ENCODE measurements around the gene HELB.

Gene HELB

DNA sequence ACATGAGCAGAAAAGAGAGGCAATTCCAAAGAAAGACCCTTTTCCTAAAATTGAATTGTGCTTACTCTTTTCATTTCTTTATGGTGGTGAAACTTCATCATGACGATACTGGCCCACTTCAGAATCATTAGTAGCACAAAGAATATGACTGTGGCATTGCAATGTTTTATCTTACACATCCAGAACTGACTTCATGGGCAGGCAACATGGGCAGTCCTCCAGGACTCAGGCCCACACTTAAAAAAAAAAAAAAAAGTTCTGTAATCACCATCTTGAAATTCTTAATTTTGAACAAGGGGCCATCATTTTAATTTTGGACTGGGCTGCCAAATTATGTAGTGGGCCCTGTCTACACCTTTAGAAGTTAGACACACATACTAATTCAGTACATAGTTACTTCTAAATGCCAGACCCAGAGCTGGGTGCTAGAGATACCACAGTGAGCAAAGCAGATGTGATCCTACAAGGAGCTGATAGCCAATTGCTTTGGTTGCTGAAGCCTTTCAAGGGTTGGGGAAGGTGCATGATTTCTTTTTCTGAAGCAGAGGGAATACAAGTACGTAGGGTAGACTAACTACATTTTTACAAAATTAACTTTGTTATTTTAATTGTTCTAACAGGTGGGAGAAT, 35.2 kb downstream of the HELB start:
- DNase-seq (ENCODE audit: low read depth, low spot score) = no peak
- TF ChIP-seq, protein P1, sequence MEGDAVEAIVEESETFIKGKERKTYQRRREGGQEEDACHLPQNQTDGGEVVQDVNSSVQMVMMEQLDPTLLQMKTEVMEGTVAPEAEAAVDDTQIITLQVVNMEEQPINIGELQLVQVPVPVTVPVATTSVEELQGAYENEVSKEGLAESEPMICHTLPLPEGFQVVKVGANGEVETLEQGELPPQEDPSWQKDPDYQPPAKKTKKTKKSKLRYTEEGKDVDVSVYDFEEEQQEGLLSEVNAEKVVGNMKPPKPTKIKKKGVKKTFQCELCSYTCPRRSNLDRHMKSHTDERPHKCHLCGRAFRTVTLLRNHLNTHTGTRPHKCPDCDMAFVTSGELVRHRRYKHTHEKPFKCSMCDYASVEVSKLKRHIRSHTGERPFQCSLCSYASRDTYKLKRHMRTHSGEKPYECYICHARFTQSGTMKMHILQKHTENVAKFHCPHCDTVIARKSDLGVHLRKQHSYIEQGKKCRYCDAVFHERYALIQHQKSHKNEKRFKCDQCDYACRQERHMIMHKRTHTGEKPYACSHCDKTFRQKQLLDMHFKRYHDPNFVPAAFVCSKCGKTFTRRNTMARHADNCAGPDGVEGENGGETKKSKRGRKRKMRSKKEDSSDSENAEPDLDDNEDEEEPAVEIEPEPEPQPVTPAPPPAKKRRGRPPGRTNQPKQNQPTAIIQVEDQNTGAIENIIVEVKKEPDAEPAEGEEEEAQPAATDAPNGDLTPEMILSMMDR (IDR thresholded peaks at IDR 0.05; ENCODE audit: insufficient read depth, low read length, missing control alignments) = no peak
- CTCF ChIA-PET = no interaction called here
- no peak overlapping the region for H3K4me3 ChIP-seq (ENCODE audit: low read depth, low read length)
- POLR2A ChIA-PET = no interaction called here

DNA sequence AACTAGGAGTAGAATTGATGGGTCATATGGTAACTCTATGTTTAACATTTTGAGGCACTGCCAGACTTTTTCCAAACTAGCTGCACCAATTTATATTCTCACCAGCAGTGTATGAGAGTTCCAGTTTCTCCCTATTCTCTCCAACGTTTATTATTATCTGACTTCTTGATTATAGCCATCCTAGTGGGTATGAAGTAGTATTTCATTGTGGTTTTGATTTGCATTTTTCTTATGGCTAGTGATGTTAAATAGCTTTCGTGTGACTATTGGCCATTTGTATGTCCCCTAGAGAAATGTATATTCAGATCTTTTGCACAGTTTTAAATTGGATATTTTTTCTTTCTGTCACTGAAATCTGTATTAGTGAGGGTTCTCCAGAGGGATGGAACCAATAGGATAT, 37.8 kb downstream of the HELB start:
- CTCF ChIA-PET = interaction anchor here (1.1 kb wide), 1 partner anchor 69 kb away, joined by 4 read pairs; no protein-coding TSS in a partner anchor
- POLR2A ChIA-PET = no interaction called here
- no peak overlapping the region for H3K4me3 ChIP-seq (ENCODE audit: low read depth, low read length)
- DNase-seq (ENCODE audit: low read depth, low spot score) = no peak
- TF ChIP-seq, protein P1 (IDR thresholded peaks at IDR 0.05; ENCODE audit: insufficient read depth, low read length, missing control alignments) = no peak

DNA sequence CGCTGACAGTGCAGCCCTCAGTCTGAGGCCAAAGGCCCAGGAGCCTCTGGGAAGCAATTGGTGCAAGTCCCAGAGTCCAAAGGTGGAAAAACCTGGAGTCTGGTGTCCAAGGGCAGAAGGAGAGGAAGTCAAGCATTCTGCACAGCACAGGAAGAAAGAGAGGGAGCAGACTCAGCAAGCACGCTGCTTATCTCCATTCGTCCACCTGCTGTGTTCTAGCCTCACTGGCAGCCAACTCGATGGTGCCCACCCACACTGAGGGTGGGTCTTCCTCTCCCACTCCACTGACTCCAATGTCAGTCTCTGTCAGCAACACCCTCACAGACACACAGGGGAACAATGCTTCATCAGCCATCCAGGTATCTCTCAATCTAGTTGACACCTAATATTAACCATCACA, 38.8 kb downstream of the HELB start:
- CTCF ChIA-PET = interaction anchor here (1.1 kb wide), 1 partner anchor 68 kb away, joined by 4 read pairs; no protein-coding TSS in a partner anchor
- POLR2A ChIA-PET = no interaction called here

DNA sequence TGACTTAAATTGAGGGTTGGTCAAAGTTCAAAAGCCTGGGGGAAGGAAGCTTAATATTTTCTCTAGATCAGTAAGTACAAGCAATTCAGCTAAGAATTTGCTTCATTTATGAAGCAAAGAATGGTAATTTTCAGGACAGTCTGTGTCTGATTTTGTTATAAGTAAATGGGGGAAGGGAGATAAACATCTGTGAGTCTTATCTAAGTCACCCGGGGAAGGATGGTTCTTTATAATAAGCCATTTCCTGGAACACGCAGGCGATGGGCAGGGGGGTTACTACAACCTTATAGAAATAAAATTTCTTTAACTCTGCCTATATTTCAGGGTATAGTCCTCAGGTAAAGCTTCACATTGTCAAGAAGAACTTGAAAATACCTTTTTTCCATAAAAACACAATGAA, 42.9 kb downstream of the HELB start:
- no peak for DNase-seq (ENCODE audit: low read depth, low spot score)
- ChIA-PET CTCF (interaction anchor here (1.0 to 1.6 kb wide), 2 partner anchors 9 to 349 kb away, joined by 3 to 4 read pairs; no protein-coding TSS in a partner anchor), POLR2A (interaction anchor here (0.7 kb wide), 1 partner anchor 43 kb away, joined by 3 read pairs; the partner anchor contains the start of gene HELB)
- TF ChIP-seq, protein P1 (IDR thresholded peaks at IDR 0.05; ENCODE audit: insufficient read depth, low read length, missing control alignments) = no peak
- no peak overlapping the region for H3K4me3 ChIP-seq (ENCODE audit: low read depth, low read length)

More for the DNA sequence above, 38.8 kb downstream of the HELB start:
- no peak overlapping the region for H3K4me3 ChIP-seq (ENCODE audit: low read depth, low read length)
- no peak for DNase-seq (ENCODE audit: low read depth, low spot score)
- TF ChIP-seq, protein P1 (IDR thresholded peaks at IDR 0.05; ENCODE audit: insufficient read depth, low read length, missing control alignments) = no peak

DNA sequence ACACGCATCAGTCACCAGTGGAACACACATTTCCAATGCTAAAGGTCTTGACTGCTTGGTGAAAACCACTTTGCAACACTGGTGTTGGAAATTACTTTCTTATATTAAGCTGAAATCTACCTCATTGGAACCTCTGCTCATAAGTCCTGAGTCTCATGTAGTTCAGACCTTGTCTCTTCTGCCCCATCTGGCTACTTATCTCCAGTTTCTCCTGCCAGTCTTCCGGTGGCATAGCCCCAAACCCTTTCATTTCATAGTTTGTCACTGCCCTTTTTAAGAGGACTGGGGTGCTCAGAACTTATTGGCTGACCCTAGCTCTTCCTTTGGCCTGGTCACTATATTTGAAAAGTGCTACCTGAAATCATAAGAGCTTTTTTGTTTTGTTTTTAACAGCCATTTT, 43.7 kb downstream of the HELB start:
- ChIA-PET POLR2A (no interaction called here), CTCF (interaction anchor here (1.0 to 1.6 kb wide), 2 partner anchors 9 to 348 kb away, joined by 3 to 4 read pairs; no protein-coding TSS in a partner anchor)
- H3K4me3 ChIP-seq (ENCODE audit: low read depth, low read length) = no peak overlapping the region
- TF ChIP-seq, protein P1 (IDR thresholded peaks at IDR 0.05; ENCODE audit: insufficient read depth, low read length, missing control alignments) = no peak
- DNase-seq (ENCODE audit: low read depth, low spot score) = no peak

DNA sequence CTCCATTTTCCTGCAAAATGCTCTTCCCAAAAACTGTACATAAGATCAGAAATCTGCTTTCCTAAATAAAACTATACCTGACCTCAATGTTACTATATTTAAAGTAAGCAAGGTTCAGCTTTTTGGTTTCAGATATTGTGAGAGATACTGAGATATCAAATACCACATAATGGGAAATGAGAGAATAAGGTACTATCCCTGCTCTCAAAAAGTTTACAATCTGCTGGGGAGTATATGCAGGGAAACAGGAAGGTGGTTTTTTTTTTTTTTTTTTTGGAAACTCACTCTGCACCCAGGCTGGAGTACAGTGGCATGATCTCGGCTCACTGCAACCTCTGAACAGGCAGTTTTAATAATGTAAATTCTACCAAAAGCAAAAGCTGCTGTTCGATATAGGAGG, 49.0 kb downstream of the HELB start:
- TF ChIP-seq, protein P1 (IDR thresholded peaks at IDR 0.05; ENCODE audit: insufficient read depth, low read length, missing control alignments) = no peak
- no peak for DNase-seq (ENCODE audit: low read depth, low spot score)
- POLR2A ChIA-PET = no interaction called here
- no peak overlapping the region for H3K4me3 ChIP-seq (ENCODE audit: low read depth, low read length)
- CTCF ChIA-PET = interaction anchor here (0.5 to 3.3 kb wide), 4 partner anchors 57 to 357 kb away, joined by 3 to 27 read pairs (median 14); no protein-coding TSS in a partner anchor
